ENCODE data around the gene GALNT14.
A peak's percentile ranks its signal among the peaks of the same experiment; 100 is the strongest.

Gene GALNT14

GRCh38 chr2:30871440-30871839 is 266.8 kb downstream of the GALNT14 start:
- no peak overlapping the region for H3K4me3 ChIP-seq (ENCODE audit: low read depth in 1 of 2, low read length in 2 of 2)
- no peak overlapping the region for H3K4me2 ChIP-seq (ENCODE audit: insufficient read depth, low read length)
- no peak overlapping the region for H3K9ac ChIP-seq (ENCODE audit: low read depth, low read length)
- H3K4me1 ChIP-seq (ENCODE audit: insufficient read depth, low read length): peaks cover 11% of the 10 kb centered on the region
- H3K27ac ChIP-seq (ENCODE audit: low read length): no peak overlapping the region
- no peak for TF ChIP-seq CTCF (IDR thresholded peaks at IDR 0.05; ENCODE audit: borderline replicate concordance, extremely low read depth, low read length, poor library complexity, severe bottlenecking)
- no peak for TF ChIP-seq EZH2 (IDR thresholded peaks at IDR 0.05; ENCODE audit: borderline replicate concordance, low read depth, low read length, severe bottlenecking)
- H3K79me2 ChIP-seq (ENCODE audit: insufficient read depth, low read length): no peaks in the 10 kb centered on the region
- H3K9me3 ChIP-seq (ENCODE audit: insufficient read depth, low read length, severe bottlenecking): peaks cover 4% of the 10 kb centered on the region
- H2AFZ ChIP-seq (ENCODE audit: low read depth, low read length): no peak overlapping the region
- no peaks in the 10 kb centered on the region for H4K20me1 ChIP-seq (ENCODE audit: insufficient read depth, low read length)
- H3K27me3 ChIP-seq (ENCODE audit: insufficient read depth, low read length, poor library complexity): no peaks in the 10 kb centered on the region
- DNase-seq (no peak), ATAC-seq (ENCODE audit: insufficient read depth, low read depth) (no peak)
- H3K36me3 ChIP-seq (ENCODE audit: insufficient read depth, low read length): no peaks in the 10 kb centered on the region

GRCh38 chr2:30869988-30870387 is 268.3 kb downstream of the GALNT14 start:
- Histone ChIP-seq H2AFZ (ENCODE audit: low read depth, low read length) (no peak overlapping the region), H3K9me3 (ENCODE audit: insufficient read depth, low read length, severe bottlenecking) (peaks cover 2% of the 10 kb centered on the region), H4K20me1 (ENCODE audit: insufficient read depth, low read length) (no peaks in the 10 kb centered on the region), H3K79me2 (ENCODE audit: insufficient read depth, low read length) (no peaks in the 10 kb centered on the region), H3K4me2 (ENCODE audit: insufficient read depth, low read length) (no peak overlapping the region), H3K4me3 (ENCODE audit: low read depth in 1 of 2, low read length in 2 of 2) (no peak overlapping the region), H3K4me1 (ENCODE audit: insufficient read depth, low read length) (peaks cover 26% of the 10 kb centered on the region), H3K9ac (ENCODE audit: low read depth, low read length) (no peak overlapping the region), H3K27ac (ENCODE audit: low read length) (no peak overlapping the region), H3K36me3 (ENCODE audit: insufficient read depth, low read length) (no peaks in the 10 kb centered on the region), H3K27me3 (ENCODE audit: insufficient read depth, low read length, poor library complexity) (no peaks in the 10 kb centered on the region)
- no peak for DNase-seq
- ATAC-seq (ENCODE audit: insufficient read depth, low read depth): no peak
- TF ChIP-seq CTCF (IDR thresholded peaks at IDR 0.05; ENCODE audit: borderline replicate concordance, extremely low read depth, low read length, poor library complexity, severe bottlenecking): no peak
- no peak for TF ChIP-seq EZH2 (IDR thresholded peaks at IDR 0.05; ENCODE audit: borderline replicate concordance, low read depth, low read length, severe bottlenecking)

- no peak for ATAC-seq (ENCODE audit: insufficient read depth, low read depth)
- Histone ChIP-seq H3K9me3 (ENCODE audit: insufficient read depth, low read length, severe bottlenecking) (no peaks in the 10 kb centered on the region), H3K27me3 (ENCODE audit: insufficient read depth, low read length, poor library complexity) (no peaks in the 10 kb centered on the region), H3K79me2 (ENCODE audit: insufficient read depth, low read length) (no peaks in the 10 kb centered on the region), H3K36me3 (ENCODE audit: insufficient read depth, low read length) (no peaks in the 10 kb centered on the region), H3K4me3 (ENCODE audit: low read depth in 1 of 2, low read length in 2 of 2) (no peak overlapping the region), H3K27ac (ENCODE audit: low read length) (peak overlapping the region; percentile 80), H3K4me2 (ENCODE audit: insufficient read depth, low read length) (no peak overlapping the region), H4K20me1 (ENCODE audit: insufficient read depth, low read length) (no peaks in the 10 kb centered on the region), H3K9ac (ENCODE audit: low read depth, low read length) (no peak overlapping the region), H2AFZ (ENCODE audit: low read depth, low read length) (no peak overlapping the region), H3K4me1 (ENCODE audit: insufficient read depth, low read length) (peaks cover 31% of the 10 kb centered on the region)
- DNase-seq: no peak
- TF ChIP-seq EZH2 (IDR thresholded peaks at IDR 0.05; ENCODE audit: borderline replicate concordance, low read depth, low read length, severe bottlenecking) (no peak), CTCF (IDR thresholded peaks at IDR 0.05; ENCODE audit: borderline replicate concordance, extremely low read depth, low read length, poor library complexity, severe bottlenecking) (no peak)
Observed at GRCh38 chr2:30867385-30867784, 270.9 kb downstream of the GALNT14 start.

- H3K4me2 ChIP-seq (ENCODE audit: insufficient read depth, low read length): 0 out of 2 replicates have a peak overlapping the region, but pooled peaks have one; percentile 44
- peak overlapping the region; percentile 80 for H3K27ac ChIP-seq (ENCODE audit: low read length)
- no peak overlapping the region for H2AFZ ChIP-seq (ENCODE audit: low read depth, low read length)
- no peak overlapping the region for H3K4me3 ChIP-seq (ENCODE audit: low read depth in 1 of 2, low read length in 2 of 2)
- peak; percentile 5; the same call in 1 of the 3 replicates for ATAC-seq (ENCODE audit: insufficient read depth, low read depth)
- no peaks in the 10 kb centered on the region for H3K27me3 ChIP-seq (ENCODE audit: insufficient read depth, low read length, poor library complexity)
- H4K20me1 ChIP-seq (ENCODE audit: insufficient read depth, low read length): no peaks in the 10 kb centered on the region
- TF ChIP-seq EZH2 (IDR thresholded peaks at IDR 0.05; ENCODE audit: borderline replicate concordance, low read depth, low read length, severe bottlenecking) (no peak), CTCF (IDR thresholded peaks at IDR 0.05; ENCODE audit: borderline replicate concordance, extremely low read depth, low read length, poor library complexity, severe bottlenecking) (no peak)
- H3K79me2 ChIP-seq (ENCODE audit: insufficient read depth, low read length): no peaks in the 10 kb centered on the region
- peaks cover 31% of the 10 kb centered on the region for H3K4me1 ChIP-seq (ENCODE audit: insufficient read depth, low read length)
- DNase-seq: peak; percentile 37
- H3K9me3 ChIP-seq (ENCODE audit: insufficient read depth, low read length, severe bottlenecking): no peaks in the 10 kb centered on the region
- no peak overlapping the region for H3K9ac ChIP-seq (ENCODE audit: low read depth, low read length)
- no peaks in the 10 kb centered on the region for H3K36me3 ChIP-seq (ENCODE audit: insufficient read depth, low read length)
Observed at GRCh38 chr2:30866974-30867373, 271.3 kb downstream of the GALNT14 start.
